ENCODE results near the gene AMMECR1.

The AMMECR1 gene

DNA sequence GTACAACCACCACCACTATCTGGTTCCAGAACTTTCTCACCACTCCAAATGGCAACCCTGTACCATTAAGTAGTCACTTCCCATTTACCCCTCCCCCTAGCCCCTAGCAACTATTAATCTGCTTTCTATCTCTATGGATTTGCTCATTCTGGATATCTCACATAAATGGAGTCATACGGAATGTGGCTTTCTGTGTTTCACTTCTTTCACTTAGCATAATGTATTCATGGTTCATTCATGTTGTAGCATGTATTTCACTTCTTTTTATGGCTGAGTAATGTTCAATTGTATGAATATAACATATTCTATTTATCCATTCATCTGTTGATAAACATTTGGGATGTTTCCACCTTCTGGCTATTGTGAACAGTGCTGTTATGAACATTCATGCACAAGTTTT, 104.7 kb downstream of the AMMECR1 start:
- Histone ChIP-seq H3K9ac (no peak overlapping the region), H3K36me3 (ENCODE audit: control insufficient read depth, insufficient read depth, low read length) (no peaks in the 10 kb centered on the region), H3K27ac (no peak overlapping the region), H3K9me3 (ENCODE audit: control insufficient read depth, low read length) (no peaks in the 10 kb centered on the region), H3K4me2 (ENCODE audit: low read length) (no peak overlapping the region), H3K27me3 (ENCODE audit: control insufficient read depth, insufficient read depth, low read length) (no peaks in the 10 kb centered on the region), H3K79me2 (no peaks in the 10 kb centered on the region), H3K4me3 (ENCODE audit: low read depth, low read length) (no peak overlapping the region), H3K4me1 (no peaks in the 10 kb centered on the region), H2AFZ (no peak overlapping the region)
- TF ChIP-seq, protein P1, sequence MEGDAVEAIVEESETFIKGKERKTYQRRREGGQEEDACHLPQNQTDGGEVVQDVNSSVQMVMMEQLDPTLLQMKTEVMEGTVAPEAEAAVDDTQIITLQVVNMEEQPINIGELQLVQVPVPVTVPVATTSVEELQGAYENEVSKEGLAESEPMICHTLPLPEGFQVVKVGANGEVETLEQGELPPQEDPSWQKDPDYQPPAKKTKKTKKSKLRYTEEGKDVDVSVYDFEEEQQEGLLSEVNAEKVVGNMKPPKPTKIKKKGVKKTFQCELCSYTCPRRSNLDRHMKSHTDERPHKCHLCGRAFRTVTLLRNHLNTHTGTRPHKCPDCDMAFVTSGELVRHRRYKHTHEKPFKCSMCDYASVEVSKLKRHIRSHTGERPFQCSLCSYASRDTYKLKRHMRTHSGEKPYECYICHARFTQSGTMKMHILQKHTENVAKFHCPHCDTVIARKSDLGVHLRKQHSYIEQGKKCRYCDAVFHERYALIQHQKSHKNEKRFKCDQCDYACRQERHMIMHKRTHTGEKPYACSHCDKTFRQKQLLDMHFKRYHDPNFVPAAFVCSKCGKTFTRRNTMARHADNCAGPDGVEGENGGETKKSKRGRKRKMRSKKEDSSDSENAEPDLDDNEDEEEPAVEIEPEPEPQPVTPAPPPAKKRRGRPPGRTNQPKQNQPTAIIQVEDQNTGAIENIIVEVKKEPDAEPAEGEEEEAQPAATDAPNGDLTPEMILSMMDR (IDR thresholded peaks at IDR 0.05): no peak

DNA sequence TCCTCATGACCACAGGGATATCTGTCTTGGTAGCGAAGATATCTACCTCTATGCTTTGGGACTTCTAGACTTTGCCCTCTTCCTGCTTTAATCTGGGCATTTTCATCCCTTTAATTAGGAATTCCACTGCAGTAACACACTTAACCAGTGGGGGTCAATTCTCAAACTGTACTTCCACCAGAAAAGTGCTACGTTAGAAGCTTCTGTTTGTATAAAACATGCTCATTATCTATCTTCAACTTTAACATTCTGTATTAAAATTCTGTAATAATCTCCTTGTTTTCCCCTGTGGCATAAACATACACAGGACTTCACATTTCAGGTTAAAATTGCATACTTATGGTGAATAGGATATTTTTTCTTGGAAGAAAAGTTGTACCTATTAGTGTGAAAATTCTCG, 105.6 kb downstream of the AMMECR1 start:
- no peaks in the 10 kb centered on the region for H3K27me3 ChIP-seq (ENCODE audit: control insufficient read depth, insufficient read depth, low read length)
- no peak overlapping the region for H3K9ac ChIP-seq
- H3K27ac ChIP-seq: no peak overlapping the region
- H3K4me3 ChIP-seq (ENCODE audit: low read depth, low read length): no peak overlapping the region
- no peaks in the 10 kb centered on the region for H3K79me2 ChIP-seq
- no peaks in the 10 kb centered on the region for H3K9me3 ChIP-seq (ENCODE audit: control insufficient read depth, low read length)
- H3K4me1 ChIP-seq: no peaks in the 10 kb centered on the region
- H3K4me2 ChIP-seq (ENCODE audit: low read length): no peak overlapping the region
- TF ChIP-seq, protein P1 (IDR thresholded peaks at IDR 0.05): peak; percentile 16
- H2AFZ ChIP-seq: no peak overlapping the region
- no peaks in the 10 kb centered on the region for H3K36me3 ChIP-seq (ENCODE audit: control insufficient read depth, insufficient read depth, low read length)

DNA sequence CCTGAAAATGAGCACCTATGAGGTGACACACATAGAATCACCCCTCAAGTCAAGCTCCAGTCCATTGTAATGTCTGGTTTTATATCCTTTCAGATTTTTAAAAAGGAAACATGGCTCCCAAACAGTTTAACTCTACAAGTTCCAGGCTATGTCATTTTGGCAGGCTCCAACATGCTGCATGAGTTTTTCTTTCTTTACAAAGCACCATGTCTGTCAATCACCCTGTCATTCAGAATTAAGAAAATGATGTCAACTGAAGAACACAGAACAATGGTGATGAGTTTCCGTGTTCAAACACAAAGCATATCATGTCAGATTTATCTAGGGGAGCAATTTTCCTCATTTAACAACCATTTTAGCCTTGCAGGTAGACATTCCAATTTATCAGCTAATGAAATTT, 106.5 kb downstream of the AMMECR1 start:
- no peak overlapping the region for H3K4me2 ChIP-seq (ENCODE audit: low read length)
- H3K27ac ChIP-seq: no peak overlapping the region
- H3K79me2 ChIP-seq: no peaks in the 10 kb centered on the region
- TF ChIP-seq, protein P1 (IDR thresholded peaks at IDR 0.05): no peak
- H3K9me3 ChIP-seq (ENCODE audit: control insufficient read depth, low read length): no peaks in the 10 kb centered on the region
- no peak overlapping the region for H3K4me3 ChIP-seq (ENCODE audit: low read depth, low read length)
- no peak overlapping the region for H2AFZ ChIP-seq
- no peak overlapping the region for H3K9ac ChIP-seq
- no peaks in the 10 kb centered on the region for H3K4me1 ChIP-seq
- H3K36me3 ChIP-seq (ENCODE audit: control insufficient read depth, insufficient read depth, low read length): no peaks in the 10 kb centered on the region
- no peaks in the 10 kb centered on the region for H3K27me3 ChIP-seq (ENCODE audit: control insufficient read depth, insufficient read depth, low read length)

DNA sequence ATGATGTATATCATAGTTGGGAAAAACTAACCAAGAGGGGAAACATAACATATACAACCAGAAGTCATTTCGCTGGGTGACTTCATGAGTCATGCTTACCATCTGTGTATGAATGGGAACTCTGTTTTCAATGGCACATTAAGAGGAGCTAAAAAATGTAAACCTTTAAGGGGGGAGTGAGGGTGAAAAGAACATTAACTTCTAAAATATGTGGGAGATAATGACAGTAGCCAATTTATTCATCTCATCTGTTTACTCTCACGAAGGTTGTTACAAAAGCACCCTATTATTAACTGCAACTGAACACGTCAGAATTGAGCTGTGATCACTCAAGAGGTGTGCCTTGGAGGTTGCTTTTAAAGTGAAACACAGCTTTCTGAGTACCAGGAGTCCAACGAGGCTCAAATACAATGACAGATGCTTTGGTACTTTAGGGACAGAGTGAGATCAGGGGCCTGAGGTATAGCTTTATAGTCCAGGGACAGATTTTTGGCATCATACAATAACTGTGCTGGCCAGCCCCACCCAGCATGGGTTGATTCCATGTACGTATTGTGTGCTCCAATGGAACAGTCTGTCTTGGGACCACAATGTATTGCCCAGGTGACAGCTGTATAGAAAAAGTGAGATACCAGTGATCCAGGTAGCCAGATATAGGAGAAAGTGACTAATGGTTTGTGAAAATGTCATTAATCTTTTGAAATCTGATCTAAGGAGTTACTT, 107.3 kb downstream of the AMMECR1 start:
- Histone ChIP-seq H3K9me3 (ENCODE audit: control insufficient read depth, low read length) (no peaks in the 10 kb centered on the region), H3K27ac (no peak overlapping the region), H3K4me1 (no peaks in the 10 kb centered on the region), H3K36me3 (ENCODE audit: control insufficient read depth, insufficient read depth, low read length) (no peaks in the 10 kb centered on the region), H3K4me3 (ENCODE audit: low read depth, low read length) (no peak overlapping the region), H3K79me2 (no peaks in the 10 kb centered on the region), H2AFZ (no peak overlapping the region), H3K9ac (no peak overlapping the region), H3K4me2 (ENCODE audit: low read length) (no peak overlapping the region), H3K27me3 (ENCODE audit: control insufficient read depth, insufficient read depth, low read length) (no peaks in the 10 kb centered on the region)
- TF ChIP-seq, protein P1 (IDR thresholded peaks at IDR 0.05): no peak

DNA sequence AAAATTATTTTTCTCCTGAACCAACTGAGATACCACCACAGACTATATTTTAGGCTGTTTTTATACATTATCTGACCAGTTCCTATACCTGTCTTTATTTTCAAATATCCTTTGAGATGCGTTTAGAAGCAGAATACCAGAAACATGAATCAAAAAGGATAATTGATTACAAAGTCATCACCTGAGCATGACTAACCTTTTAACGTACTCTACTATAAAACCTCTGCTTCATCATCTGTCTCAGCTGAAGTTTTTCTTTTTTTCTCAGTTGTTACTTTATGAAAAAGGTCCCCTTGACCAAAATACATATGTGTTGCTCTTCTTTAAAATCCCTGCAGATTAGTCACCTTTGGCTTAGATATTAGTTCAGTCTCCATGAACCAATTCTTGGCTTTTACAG, 109.8 kb downstream of the AMMECR1 start:
- Histone ChIP-seq H3K4me2 (ENCODE audit: low read length) (no peak overlapping the region), H3K27me3 (ENCODE audit: control insufficient read depth, insufficient read depth, low read length) (no peaks in the 10 kb centered on the region), H3K4me1 (no peaks in the 10 kb centered on the region), H3K9me3 (ENCODE audit: control insufficient read depth, low read length) (no peaks in the 10 kb centered on the region), H2AFZ (no peak overlapping the region), H3K4me3 (ENCODE audit: low read depth, low read length) (no peak overlapping the region), H3K9ac (no peak overlapping the region), H3K79me2 (no peaks in the 10 kb centered on the region), H3K27ac (no peak overlapping the region), H3K36me3 (ENCODE audit: control insufficient read depth, insufficient read depth, low read length) (no peaks in the 10 kb centered on the region)
- TF ChIP-seq, protein P1 (IDR thresholded peaks at IDR 0.05): no peak
